GM12865 (cell line): ENCODE measurements around the gene NKRF.

Experiments
- DNase-seq: peaks from one replicate; pipeline ENCODE4 v3.0.0; 2010; ENCODE audit warnings: low read depth
- H3K4me3 ChIP-seq: 2 replicates; pipeline ENCODE4 v1.5.1; 2011; ENCODE audit warnings: mild to moderate bottlenecking, low read depth, low read length, control low read depth
- CTCF ChIP-seq: IDR thresholded peaks from 2 replicates; pipeline ENCODE4 v1.5.1; 2011; ENCODE audit warnings: low read length, control low read depth, low read depth, inconsistent platforms; ENCODE audit not compliant: insufficient read depth; ENCODE audit errors: missing control alignments

The NKRF gene

GRCh38 chrX:119583431-119584059 lies 22.7 kb downstream of the NKRF start:
- TF ChIP-seq CTCF = no peak
- no peak overlapping the region for H3K4me3 ChIP-seq
- DNase-seq = no peak

- no peak for TF ChIP-seq CTCF
Measured at GRCh38 chrX:119579414-119579813, 26.8 kb downstream of the NKRF start.

GRCh38 chrX:119574394-119575266 lies 31.6 kb downstream of the NKRF start, which contains the start of gene UBE2A:
Gene UBE2A (plus strand): TSS chrX:119574563. CDS start chrX:119574712, 149 bp downstream.
- DNase-seq = peak; percentile 96
- no peak for TF ChIP-seq CTCF
- peak within 1 kb of the TSS; percentile 74 for H3K4me3 ChIP-seq

More at GRCh38 chrX:119579414-119579813, 26.8 kb downstream of the NKRF start:
- DNase-seq = no peak
- no peak overlapping the region for H3K4me3 ChIP-seq

- peak overlapping the region; percentile 74 for H3K4me3 ChIP-seq
- peak; percentile 30 for DNase-seq
- TF ChIP-seq CTCF = no peak
Measured at GRCh38 chrX:119573840-119574393, 32.3 kb downstream of the NKRF start.

- no peak for DNase-seq
- TF ChIP-seq CTCF = no peak
- H3K4me3 ChIP-seq = peak overlapping the region; percentile 74
Measured at GRCh38 chrX:119573222-119573621, 33.0 kb downstream of the NKRF start.

GRCh38 chrX:119570351-119570835 lies 35.8 kb downstream of the NKRF start:
- DNase-seq = no peak
- TF ChIP-seq CTCF = no peak
- H3K4me3 ChIP-seq = no peak overlapping the region
